HG02678 (cell line): ENCODE data around the gene RAB5A.
"Not testable (repeated sequence)": the region's sequence is repeated elsewhere in the genome, so short reads cannot be mapped to it uniquely, and the experiment has no call there.

ENCODE experiments used
- ATAC-seq: cut with Tn5 transposase; IDR thresholded peaks from one replicate; pipeline ENCODE4 v1.9.1; 2021; ENCODE audit warnings: mild to moderate bottlenecking, moderate library complexity; ENCODE audit not compliant: unreplicated experiment

The RAB5A gene

DNA sequence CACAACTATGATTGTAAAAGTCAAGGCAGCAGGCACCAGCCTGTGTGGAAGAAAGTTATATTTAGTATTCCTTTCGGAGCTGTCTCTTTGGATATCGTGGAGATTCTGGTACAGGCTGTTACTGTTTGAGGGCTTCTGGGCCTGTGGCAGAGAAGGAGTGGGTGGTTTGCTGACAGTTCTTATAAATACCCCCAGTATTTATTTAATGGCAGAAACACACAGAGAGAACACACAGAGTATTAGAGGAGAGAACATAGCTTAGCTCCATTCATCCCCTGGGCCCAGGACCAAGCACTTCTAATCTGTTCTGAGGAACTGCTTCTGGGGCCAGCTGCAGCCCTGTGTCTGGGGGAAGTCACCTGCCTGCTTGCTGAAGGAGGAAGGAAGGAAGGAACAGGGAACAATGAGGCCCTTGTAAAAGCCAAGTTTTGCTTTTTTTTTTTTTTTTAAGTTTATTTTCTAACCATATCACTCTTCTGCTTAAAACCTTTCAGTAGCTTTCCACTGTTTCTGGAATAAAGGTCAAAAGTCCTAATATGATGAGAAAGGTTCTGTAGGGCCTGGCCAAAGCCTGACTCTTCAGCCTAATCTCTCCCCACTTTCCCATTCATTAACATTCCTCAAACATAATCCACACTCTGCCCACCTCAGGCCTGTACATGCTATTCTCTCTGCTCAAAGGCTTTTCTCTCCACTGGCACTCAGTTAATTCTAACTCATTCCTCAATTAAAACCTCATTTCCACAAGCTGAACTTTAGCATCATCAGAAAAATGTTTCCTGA, 76.9 kb downstream of the RAB5A start:
- ATAC-seq, result no peak

DNA sequence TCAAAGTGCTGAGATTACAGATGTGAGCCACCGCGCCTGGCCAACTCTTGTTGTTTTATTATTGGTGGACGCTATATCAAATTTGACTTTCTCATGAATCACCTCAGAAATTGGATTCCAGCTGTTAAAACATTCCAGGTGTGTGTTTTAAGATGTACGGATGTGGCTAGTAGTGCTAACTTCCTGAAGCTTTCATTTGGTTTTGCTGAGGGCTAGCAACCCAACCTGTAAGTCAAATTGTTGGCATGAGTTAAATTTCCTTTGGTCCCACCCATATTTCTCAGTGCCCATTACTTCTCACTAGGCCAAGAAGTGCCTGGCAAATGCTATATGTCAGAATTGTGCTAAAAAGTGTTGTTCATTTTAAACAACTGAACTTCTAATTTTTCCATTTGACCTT, 80.2 kb downstream of the RAB5A start:
- ATAC-seq, result no peak

DNA sequence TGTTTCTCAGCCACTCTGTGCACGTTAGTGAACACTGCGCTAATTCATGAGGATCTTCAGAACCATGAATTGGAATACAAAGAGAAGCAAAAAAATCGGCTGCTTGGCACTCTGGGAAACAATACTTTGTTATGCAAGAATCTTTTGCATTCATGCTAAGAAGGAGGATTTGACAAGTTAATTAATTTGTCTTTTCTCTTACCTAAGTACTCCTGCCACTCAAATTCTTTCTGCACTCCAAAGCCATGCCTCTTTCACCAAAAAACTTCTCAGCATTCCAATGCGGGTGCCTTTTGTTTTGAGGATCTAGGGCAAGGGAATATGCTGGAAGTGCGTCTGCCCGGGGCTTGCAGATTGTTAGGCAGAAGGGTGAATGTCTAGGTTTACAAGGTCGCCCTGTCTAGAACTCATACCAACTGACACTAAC, 82.0 kb downstream of the RAB5A start:
- ATAC-seq, result no peak

GRCh38 chr3:20031939-20032338, 85.0 kb downstream of the RAB5A start:
- not testable (repeated sequence) for ATAC-seq
